SH-SY5Y (cell line): ENCODE results near the gene PLEKHA7.

ENCODE experiments used
- GATA2 ChIP-seq: IDR thresholded peaks from 2 replicates; pipeline ENCODE4 v1.6.1; 2011; ENCODE audit warnings: mild to moderate bottlenecking, low read depth, low read length
- GATA3 ChIP-seq: IDR thresholded peaks from 2 replicates; pipeline ENCODE4 v1.6.1; 2011; ENCODE audit warnings: low read depth, mild to moderate bottlenecking, low read length, moderate library complexity

GRCh38 chr11:16853266-16853665 is 160.9 kb downstream of the PLEKHA7 start:
- no peak for TF ChIP-seq GATA2
- no peak for TF ChIP-seq GATA3
